HL-60/S4 (cell line): ENCODE data around the gene SLC48A1.
"Not testable (repeated sequence)": the region's sequence is repeated elsewhere in the genome, so short reads cannot be mapped to it uniquely, and the experiment has no call there.

Source experiments
- in situ Hi-C: fragments of 300-500 bp; cut with MboI; formaldehyde crosslinking; loops from 2 replicates; pipeline ENCODE4 v1.14.3; 2022; ENCODE audit warnings: low sequenced_read_pairs

Gene SLC48A1

GRCh38 chr12:47804171-47804570, 31.1 kb downstream of the SLC48A1 start:
- in situ Hi-C loops, result no loop called here

- in situ Hi-C loops, result no loop called here
These were observed 32.4 kb downstream of the SLC48A1 start for GRCh38 chr12:47805417-47805816.

- in situ Hi-C loops, result no loop called here
These were observed 34.3 kb downstream of the SLC48A1 start for GRCh38 chr12:47807338-47807737.

GRCh38 chr12:47808050-47808449, 35.0 kb downstream of the SLC48A1 start:
- in situ Hi-C loops, result no loop called here

GRCh38 chr12:47808574-47809365, 35.7 kb downstream of the SLC48A1 start:
- in situ Hi-C loops, result no loop called here

GRCh38 chr12:47809518-47809917, 36.5 kb downstream of the SLC48A1 start:
- in situ Hi-C loops, result not testable (repeated sequence)

GRCh38 chr12:47811072-47811396, 38.0 kb downstream of the SLC48A1 start:
- in situ Hi-C loops, result no loop called here

GRCh38 chr12:47811581-47812484, 38.8 kb downstream of the SLC48A1 start:
- in situ Hi-C loops, result no loop called here

GRCh38 chr12:47812797-47813510, 39.9 kb downstream of the SLC48A1 start:
- in situ Hi-C loops, result no loop called here

- in situ Hi-C loops, result no loop called here
These were observed 40.6 kb downstream of the SLC48A1 start for GRCh38 chr12:47813511-47814196.

GRCh38 chr12:47814539-47815170, 41.6 kb downstream of the SLC48A1 start:
- in situ Hi-C loops, result no loop called here

- in situ Hi-C loops, result not testable (repeated sequence)
These were observed 42.4 kb downstream of the SLC48A1 start for GRCh38 chr12:47815447-47815846.

- in situ Hi-C loops, result no loop called here
These were observed 43.6 kb downstream of the SLC48A1 start for GRCh38 chr12:47816403-47817271.

GRCh38 chr12:47817272-47818006, 44.4 kb downstream of the SLC48A1 start:
- in situ Hi-C loops, result no loop called here

- in situ Hi-C loops, result no loop called here
These were observed 45.0 kb downstream of the SLC48A1 start for GRCh38 chr12:47818007-47818376.

GRCh38 chr12:47818467-47819137, 45.6 kb downstream of the SLC48A1 start:
- in situ Hi-C loops, result no loop called here

- in situ Hi-C loops, result no loop called here
These were observed 46.3 kb downstream of the SLC48A1 start for GRCh38 chr12:47819138-47819895.
